K562 (cell line): Measurements from ENCODE around the gene ARMCX2. TPM values are rescaled to one million over a fixed set of nuclear protein-coding genes. Genes with fewer than 3 reads are reported as not detected.

ENCODE experiments used
- CHD1 ChIP-seq: fragments of 200-600 bp; sonication (generic); IDR thresholded peaks from one replicate; pipeline ENCODE4 v1.6.1; 2012; ENCODE audit warnings: mild to moderate bottlenecking, moderate library complexity, low read length, inconsistent platforms
- CREM ChIP-seq: IDR thresholded peaks from 2 replicates; pipeline ENCODE4 v1.6.1; 2014; ENCODE audit warnings: antibody characterized with exemption, low read depth
- HSF4 ChIP-seq: fragments of 250-450 bp; sonication (Bioruptor Pico); IDR thresholded peaks from 2 replicates; pipeline ENCODE4 v2.1.2; 2022; ENCODE audit warnings: mild to moderate bottlenecking, moderate library complexity, borderline replicate concordance
- IRF9 ChIP-seq: fragments of 450-650 bp; IDR thresholded peaks from 2 replicates; pipeline ENCODE4 v1.6.1; 2016; ENCODE audit warnings: missing biosample characterization, missing genetic modification characterization
- NFATC3 ChIP-seq: fragments of 450-650 bp; IDR thresholded peaks from 2 replicates; pipeline ENCODE4 v1.6.1; 2017; ENCODE audit warnings: mild to moderate bottlenecking
- PCBP1 ChIP-seq: fragments of 200-400 bp; formaldehyde crosslinking; IDR thresholded peaks from 2 replicates; pipeline ENCODE4 v1.6.1; 2018; ENCODE audit warnings: mild to moderate bottlenecking, low read depth, low read length; ENCODE audit not compliant: poor library complexity, severe bottlenecking
- PHB ChIP-seq: fragments of 250-450 bp; sonication (Bioruptor Pico); IDR thresholded peaks from 2 replicates; pipeline ENCODE4 v1.5.0; 2021
- POLR2A ChIP-seq: fragments of 450-650 bp; conservative IDR thresholded peaks from 2 replicates; pipeline ENCODE4 v1.6.1; 2016
- PRDM10 ChIP-seq: fragments of 450-650 bp; IDR thresholded peaks from 2 replicates; pipeline ENCODE4 v1.6.1; 2018; ENCODE audit not compliant: partially characterized antibody
- SIRT6 ChIP-seq: IDR thresholded peaks from one replicate; pipeline ENCODE4 v1.6.1; 2012; ENCODE audit warnings: low read depth, mild to moderate bottlenecking, control low read depth, inconsistent platforms, low read length, moderate library complexity
- SPI1 ChIP-seq: IDR thresholded peaks from 2 replicates; pipeline ENCODE4 v1.6.1; 2011; ENCODE audit warnings: low read depth, low read length, control low read depth, borderline replicate concordance
- THRAP3 ChIP-seq: fragments of 450-650 bp; IDR thresholded peaks from 2 replicates; pipeline ENCODE4 v1.6.1; 2016; ENCODE audit warnings: mild to moderate bottlenecking, inconsistent platforms, borderline replicate concordance
- U2AF1 ChIP-seq: fragments of 200-400 bp; formaldehyde crosslinking; optimal IDR thresholded peaks from 2 replicates; pipeline ENCODE3; 2017; ENCODE audit warnings: mild to moderate bottlenecking, low read depth, low read length, moderate library complexity
- ZBTB33 ChIP-seq: sonication (generic); formaldehyde crosslinking; IDR thresholded peaks from 2 replicates; pipeline ENCODE4 v1.8.1; 2023; ENCODE audit warnings: mild to moderate bottlenecking, missing genetic modification reagents
- ZNF12 ChIP-seq: sonication (generic); formaldehyde crosslinking; IDR thresholded peaks from 2 replicates; pipeline ENCODE4 v1.4.0; 2020; ENCODE audit warnings: mild to moderate bottlenecking, missing genetic modification reagents
- ZNF280A ChIP-seq: fragments of 450-650 bp; IDR thresholded peaks from 2 replicates; pipeline ENCODE4 v1.6.1; 2018; ENCODE audit warnings: mild to moderate bottlenecking, low read depth; ENCODE audit not compliant: partially characterized antibody
- ZNF280B ChIP-seq: fragments of 250-450 bp; sonication (Bioruptor Pico); IDR thresholded peaks from 2 replicates; pipeline ENCODE4 v1.5.1; 2021; ENCODE audit warnings: mild to moderate bottlenecking
- ZNF324 ChIP-seq: fragments of 250-450 bp; sonication (Bioruptor Pico); IDR thresholded peaks from 2 replicates; pipeline ENCODE4 v1.4.0; 2020; ENCODE audit warnings: mild to moderate bottlenecking
- polyA plus RNA-seq, 8 experiments: library from polyadenylated mRNA; depleted of rRNA in 4 of 8; stranded (reverse) in 5 of 8; unstranded in 3 of 8; fragments of >200 nt; fragmentation: Nextera tagmentation in 2 of 8; fragmentation: Illumina TruSeq in 1 of 8; extraction: Ambion mirVana in 2 of 8; extraction: Trizol in 1 of 8; gene quantifications; 2 replicates each; pipeline versions ENCODE4 v1.2.1 to v1.2.3, GENCODE V29; 2011 to 2014; ENCODE audit warnings: inconsistent platforms in 1 of 8, missing spikeins in 1 of 8
- total RNA-seq, 7 experiments: library from RNA; depleted of rRNA in 6 of 7; stranded (reverse); fragments of >200 nt in 6 of 7; fragmentation: Illumina TruSeq in 2 of 7; extraction: Trizol in 2 of 7; gene quantifications; 2 replicates each; pipeline versions ENCODE4 v1.2.1 to v1.2.3, GENCODE V29; 2011 to 2021; ENCODE audit warnings: low replicate concordance in 1 of 7

Gene ARMCX2
- total and polyA plus RNA-seq, 9 of the 15 experiments (the other 6 are each of a cell fraction or from before 2014, with no cell fraction given): 0.03 to 0.16 TPM; not detected in 7

GRCh38 chrX:101617211-101618191 is 42.1 kb downstream of the ARMCX2 start, which contains the start of gene ARMCX6 (continued):
- TF ChIP-seq U2AF1 (no peak), ZNF324 (CRISPR knock-in tag) (no peak), ZNF280B (CRISPR knock-in tag) (no peak), ZBTB33 (CRISPR knock-in tag) (no peak), IRF9 (no peak), POLR2A (peak; percentile 57), PCBP1 (no peak), CREM (peak; percentile 88), SPI1 (no peak), CHD1 (no peak), HSF4 (CRISPR knock-in tag) (no peak), ZNF280A (no peak), THRAP3 (no peak), NFATC3 (no peak), PRDM10 (no peak), PHB (CRISPR knock-in tag) (no peak), SIRT6 (no peak), ZNF12 (CRISPR knock-in tag) (no peak)
